ENCODE data around the gene ZC2HC1C. TPM values are rescaled to one million over a fixed set of nuclear protein-coding genes. Genes with fewer than 3 reads are reported as not detected.
A peak's percentile ranks its signal among the peaks of the same experiment; 100 is the strongest.

ZC2HC1C gene
- total RNA-seq, 1 donor from 2014 or later, result 1.4 TPM

GRCh38 chr14:75049731-75050201, 19.7 kb upstream of the ZC2HC1C start:
- Mint-ChIP-seq H3K9me3 (ENCODE audit: unreplicated experiment) (peaks cover 2% of the 10 kb centered on the region), H3K4me1 (ENCODE audit: low read depth, unreplicated experiment) (peaks cover 8% of the 10 kb centered on the region), H3K27me3 (ENCODE audit: low read depth, unreplicated experiment) (no peaks in the 10 kb centered on the region), H3K36me3 (ENCODE audit: low read depth, unreplicated experiment) (peaks cover 3% of the 10 kb centered on the region), H3K27ac (ENCODE audit: unreplicated experiment) (no peak overlapping the region), H3K4me3 (ENCODE audit: unreplicated experiment) (peak overlapping the region; percentile 82)
- Histone ChIP-seq H3K4me3 (ENCODE audit: insufficient read depth, low read depth, low read length) (no peak overlapping the region), H3K79me2 (ENCODE audit: insufficient read depth, low read length) (peaks cover 10% of the 10 kb centered on the region), H3K9me3 (ENCODE audit: insufficient read depth, low read depth, low read length) (no peaks in the 10 kb centered on the region), H2AFZ (ENCODE audit: low read depth, low read length) (no peak overlapping the region), H3K4me1 (ENCODE audit: insufficient read depth, low read length) (peaks cover 7% of the 10 kb centered on the region), H3K27me3 (ENCODE audit: insufficient read depth, low read length) (no peaks in the 10 kb centered on the region), H3K36me3 (ENCODE audit: insufficient read depth, low read length) (no peaks in the 10 kb centered on the region), H3K9ac (ENCODE audit: low read length) (no peak overlapping the region), H3K27ac (ENCODE audit: low read depth, low read length) (no peak overlapping the region), H3K4me2 (ENCODE audit: low read length) (no peak overlapping the region), H4K20me1 (ENCODE audit: insufficient read depth, low read length) (no peaks in the 10 kb centered on the region)
- FAIRE-seq, result no peak
- DNase-seq (ENCODE audit: low read depth), result no peak
- TF ChIP-seq CTCF (IDR thresholded peaks at IDR 0.05; ENCODE audit: insufficient read depth, low read depth, low read length), result no peak
- no peak for TF ChIP-seq EZH2 (IDR thresholded peaks at IDR 0.05; ENCODE audit: insufficient read depth, low read length)

- FAIRE-seq (no peak), DNase-seq (ENCODE audit: low read depth) (peak; percentile 53)
- Mint-ChIP-seq H3K27me3 (ENCODE audit: low read depth, unreplicated experiment) (no peaks in the 10 kb centered on the region), H3K36me3 (ENCODE audit: low read depth, unreplicated experiment) (peaks cover 3% of the 10 kb centered on the region), H3K27ac (ENCODE audit: unreplicated experiment) (peak within 1 kb of the TSS; percentile 64), H3K4me3 (ENCODE audit: unreplicated experiment) (peak within 1 kb of the TSS; percentile 89), H3K4me1 (ENCODE audit: low read depth, unreplicated experiment) (peaks cover 5% of the 10 kb centered on the region), H3K9me3 (ENCODE audit: unreplicated experiment) (peaks cover 2% of the 10 kb centered on the region)
- H3K27ac ChIP-seq (ENCODE audit: low read depth, low read length), result peak within 1 kb of the TSS; percentile 56
- H3K4me2 ChIP-seq (ENCODE audit: low read length), result peak within 1 kb of the TSS; percentile 91
- H3K9me3 ChIP-seq (ENCODE audit: insufficient read depth, low read depth, low read length), result no peaks in the 10 kb centered on the region
- no peaks in the 10 kb centered on the region for H4K20me1 ChIP-seq (ENCODE audit: insufficient read depth, low read length)
- H3K4me1 ChIP-seq (ENCODE audit: insufficient read depth, low read length), result peaks cover 7% of the 10 kb centered on the region
- H3K79me2 ChIP-seq (ENCODE audit: insufficient read depth, low read length), result peaks cover 10% of the 10 kb centered on the region
- H3K27me3 ChIP-seq (ENCODE audit: insufficient read depth, low read length), result no peaks in the 10 kb centered on the region
- peak within 1 kb of the TSS; percentile 85 for H2AFZ ChIP-seq (ENCODE audit: low read depth, low read length)
- peak within 1 kb of the TSS; percentile 67 for H3K4me3 ChIP-seq (ENCODE audit: insufficient read depth, low read depth, low read length)
- no peaks in the 10 kb centered on the region for H3K36me3 ChIP-seq (ENCODE audit: insufficient read depth, low read length)
- peak within 1 kb of the TSS; percentile 82 for H3K9ac ChIP-seq (ENCODE audit: low read length)
- no peak for TF ChIP-seq EZH2 (IDR thresholded peaks at IDR 0.05; ENCODE audit: insufficient read depth, low read length)
- TF ChIP-seq CTCF (IDR thresholded peaks at IDR 0.05; ENCODE audit: insufficient read depth, low read depth, low read length), result no peak
Observed at GRCh38 chr14:75050852-75051555, 18.4 kb upstream of the ZC2HC1C start, which contains the start of gene MLH3. TSS of gene MLH3 (minus strand) at chr14:75051467. CDS start at chr14:75049655, 1,812 bp downstream.

GRCh38 chr14:75051556-75051899, 17.9 kb upstream of the ZC2HC1C start:
- Mint-ChIP-seq H3K27me3 (ENCODE audit: low read depth, unreplicated experiment) (no peaks in the 10 kb centered on the region), H3K4me3 (ENCODE audit: unreplicated experiment) (peak overlapping the region; percentile 89), H3K4me1 (ENCODE audit: low read depth, unreplicated experiment) (peaks cover 1% of the 10 kb centered on the region), H3K9me3 (ENCODE audit: unreplicated experiment) (peaks cover 2% of the 10 kb centered on the region), H3K36me3 (ENCODE audit: low read depth, unreplicated experiment) (peaks cover 3% of the 10 kb centered on the region), H3K27ac (ENCODE audit: unreplicated experiment) (peak overlapping the region; percentile 64)
- Histone ChIP-seq H3K27me3 (ENCODE audit: insufficient read depth, low read length) (no peaks in the 10 kb centered on the region), H3K4me3 (ENCODE audit: insufficient read depth, low read depth, low read length) (peak overlapping the region; percentile 67), H3K4me1 (ENCODE audit: insufficient read depth, low read length) (peaks cover 7% of the 10 kb centered on the region), H3K79me2 (ENCODE audit: insufficient read depth, low read length) (peaks cover 10% of the 10 kb centered on the region), H3K9ac (ENCODE audit: low read length) (peak overlapping the region; percentile 82), H3K36me3 (ENCODE audit: insufficient read depth, low read length) (no peaks in the 10 kb centered on the region), H3K9me3 (ENCODE audit: insufficient read depth, low read depth, low read length) (no peaks in the 10 kb centered on the region), H2AFZ (ENCODE audit: low read depth, low read length) (peak overlapping the region; percentile 85), H4K20me1 (ENCODE audit: insufficient read depth, low read length) (no peaks in the 10 kb centered on the region), H3K4me2 (ENCODE audit: low read length) (peak overlapping the region; percentile 91), H3K27ac (ENCODE audit: low read depth, low read length) (no peak overlapping the region)
- TF ChIP-seq CTCF (IDR thresholded peaks at IDR 0.05; ENCODE audit: insufficient read depth, low read depth, low read length) (no peak), EZH2 (IDR thresholded peaks at IDR 0.05; ENCODE audit: insufficient read depth, low read length) (no peak)
- DNase-seq (ENCODE audit: low read depth) (no peak), FAIRE-seq (no peak)

Measured in astrocyte (in vitro differentiated cells and primary cell).